Large intestine (tissue), 3 donors: ENCODE results near the gene TCEAL4. TPM values are rescaled to one million over a fixed set of nuclear protein-coding genes. Genes with fewer than 3 reads are reported as not detected.
A peak's percentile ranks its signal among the peaks of the same experiment; 100 is the strongest.

Experiments used
- DNase-seq, 2 donors: peaks; one replicate each; pipeline versions ENCODE4 v3.0.0 to v3.0.0-alpha.2; 2013
- H3K27ac ChIP-seq: one replicate; pipeline ENCODE4 v1.5.1; 2013; ENCODE audit warnings: low read length
- H3K27me3 ChIP-seq: 2 replicates; pipeline ENCODE4 v1.6.1; 2013; ENCODE audit warnings: low read length; ENCODE audit not compliant: control insufficient read depth, insufficient read depth
- H3K36me3 ChIP-seq: 2 replicates; pipeline ENCODE4 v1.6.1; 2013; ENCODE audit warnings: low read length; ENCODE audit not compliant: control insufficient read depth, insufficient read depth
- H3K4me1 ChIP-seq: one replicate; pipeline ENCODE4 v1.6.1; 2013; ENCODE audit warnings: low read length; ENCODE audit not compliant: control insufficient read depth, insufficient read depth
- H3K4me3 ChIP-seq: one replicate; pipeline ENCODE4 v1.5.1; 2013; ENCODE audit warnings: low read length
- H3K9me3 ChIP-seq: one replicate; pipeline ENCODE4 v1.6.1; 2013; ENCODE audit warnings: mild to moderate bottlenecking, low read depth, low read length, moderate library complexity; ENCODE audit not compliant: control insufficient read depth
- WGBS: methylation state at CpG from one replicate; pipeline ENCODE4 v1.1.5; 2013; ENCODE audit warnings: low lambda C conversion rate; ENCODE audit not compliant: insufficient coverage; 5-methylcytosine and 5-hydroxymethylcytosine counted together
- polyA plus RNA-seq: library from polyadenylated mRNA; unstranded; fragments of 120-200 nt; gene quantifications from one replicate; pipeline ENCODE4 v1.2.1, GENCODE V29; 2013

The TCEAL4 gene
- polyA plus RNA-seq, 1 donor: 102 TPM

GRCh38 chrX:103614999-103615398 is 29.7 kb downstream of the TCEAL4 start:
- no peak for DNase-seq
- WGBS: no CpG with 5 or more reads among the region's 1 CpG
- Histone ChIP-seq H3K36me3 (no peaks in the 10 kb centered on the region), H3K9me3 (no peaks in the 10 kb centered on the region), H3K4me3 (no peak overlapping the region), H3K4me1 (no peaks in the 10 kb centered on the region), H3K27me3 (no peaks in the 10 kb centered on the region), H3K27ac (no peak overlapping the region)

DNA sequence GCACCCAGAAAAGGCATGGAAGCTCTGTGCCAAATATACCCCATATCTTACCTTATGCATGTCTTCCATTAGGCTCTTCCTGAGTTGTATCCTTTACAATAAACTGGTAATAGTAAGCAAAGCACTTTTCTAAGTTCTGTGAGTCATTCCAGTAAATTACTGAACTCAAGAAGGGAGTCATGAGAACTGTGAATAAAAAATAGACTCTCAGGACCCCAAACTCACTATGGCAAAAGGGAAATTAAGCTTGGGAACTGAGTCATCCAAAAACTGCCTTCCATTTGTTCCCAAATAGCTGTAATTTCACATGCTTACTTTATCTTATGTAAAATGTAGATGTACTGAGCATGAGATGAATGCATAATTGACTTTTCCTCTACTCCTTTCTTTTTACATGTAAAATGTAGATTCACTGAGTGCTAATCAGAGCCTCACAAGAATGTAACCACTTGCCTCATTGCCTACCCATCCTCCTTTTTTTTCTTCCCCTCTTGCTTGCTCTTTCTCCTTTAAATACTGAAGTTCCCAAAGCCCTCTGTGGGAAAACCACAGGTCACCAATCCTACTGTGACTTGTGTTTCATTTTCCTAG is 30.6 kb downstream of the TCEAL4 start:
- Histone ChIP-seq H3K9me3 (no peaks in the 10 kb centered on the region), H3K36me3 (no peaks in the 10 kb centered on the region), H3K27ac (no peak overlapping the region), H3K4me3 (no peak overlapping the region), H3K27me3 (no peaks in the 10 kb centered on the region), H3K4me1 (no peaks in the 10 kb centered on the region)
- DNase-seq: no peak

- no CpG with 5 or more reads among the region's 1 CpG for WGBS
Observed at GRCh38 chrX:103616676-103617186, 31.4 kb downstream of the TCEAL4 start.

DNA sequence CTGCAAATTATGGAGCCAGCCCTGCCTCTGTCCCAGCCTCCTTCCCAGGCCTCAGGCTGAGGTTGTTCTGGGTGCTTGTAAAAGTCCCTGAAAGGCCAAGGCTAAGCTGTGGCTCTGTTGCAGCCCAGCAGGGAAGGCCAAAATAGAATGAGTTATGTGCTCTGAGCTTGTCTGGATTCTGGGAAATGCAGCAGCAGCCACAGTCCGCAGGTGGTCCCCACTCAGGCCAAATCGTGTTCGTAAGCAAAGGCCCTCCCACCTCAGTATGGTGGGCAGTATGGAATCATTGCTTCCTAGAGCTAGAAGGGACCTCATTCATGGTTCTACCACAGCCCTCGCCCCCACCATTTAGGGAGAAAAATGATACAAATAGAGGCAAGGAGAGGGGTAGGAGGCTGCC is 38.8 kb downstream of the TCEAL4 start:
- no CpG with 5 or more reads among the region's 4 CpGs for WGBS
- Histone ChIP-seq H3K4me1 (peaks cover 6% of the 10 kb centered on the region), H3K4me3 (no peak overlapping the region), H3K9me3 (no peaks in the 10 kb centered on the region), H3K36me3 (no peaks in the 10 kb centered on the region), H3K27ac (no peak overlapping the region), H3K27me3 (no peaks in the 10 kb centered on the region)
- DNase-seq: no peak

More at GRCh38 chrX:103616676-103617186, 31.4 kb downstream of the TCEAL4 start:
- H3K27ac ChIP-seq: no peak overlapping the region
- H3K36me3 ChIP-seq: no peaks in the 10 kb centered on the region
- no peak for DNase-seq
- no peaks in the 10 kb centered on the region for H3K4me1 ChIP-seq
- H3K4me3 ChIP-seq: no peak overlapping the region
- H3K9me3 ChIP-seq: no peaks in the 10 kb centered on the region
- no peaks in the 10 kb centered on the region for H3K27me3 ChIP-seq

DNA sequence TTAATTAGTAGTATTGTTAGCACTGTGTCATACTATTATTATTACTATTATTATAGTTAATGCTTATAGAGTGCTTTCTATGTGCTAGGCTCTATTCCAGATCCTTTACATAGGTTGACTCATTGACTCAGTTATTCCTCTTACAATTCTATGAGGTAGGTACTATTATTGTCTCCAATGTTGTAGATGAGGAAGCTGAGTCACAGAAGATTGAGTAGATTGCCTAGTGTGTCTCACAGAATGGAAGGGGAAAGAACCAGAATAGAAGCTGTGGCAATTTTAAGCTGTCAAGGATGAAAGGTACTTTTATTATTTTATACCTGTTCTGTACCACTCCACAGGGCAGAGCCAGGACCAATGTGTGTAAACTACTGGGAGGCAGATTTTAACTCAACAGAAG is 41.5 kb downstream of the TCEAL4 start:
- Histone ChIP-seq H3K4me3 (no peak overlapping the region), H3K27me3 (no peaks in the 10 kb centered on the region), H3K9me3 (no peaks in the 10 kb centered on the region), H3K4me1 (peaks cover 6% of the 10 kb centered on the region), H3K36me3 (no peaks in the 10 kb centered on the region), H3K27ac (no peak overlapping the region)
- DNase-seq: no peak

DNA sequence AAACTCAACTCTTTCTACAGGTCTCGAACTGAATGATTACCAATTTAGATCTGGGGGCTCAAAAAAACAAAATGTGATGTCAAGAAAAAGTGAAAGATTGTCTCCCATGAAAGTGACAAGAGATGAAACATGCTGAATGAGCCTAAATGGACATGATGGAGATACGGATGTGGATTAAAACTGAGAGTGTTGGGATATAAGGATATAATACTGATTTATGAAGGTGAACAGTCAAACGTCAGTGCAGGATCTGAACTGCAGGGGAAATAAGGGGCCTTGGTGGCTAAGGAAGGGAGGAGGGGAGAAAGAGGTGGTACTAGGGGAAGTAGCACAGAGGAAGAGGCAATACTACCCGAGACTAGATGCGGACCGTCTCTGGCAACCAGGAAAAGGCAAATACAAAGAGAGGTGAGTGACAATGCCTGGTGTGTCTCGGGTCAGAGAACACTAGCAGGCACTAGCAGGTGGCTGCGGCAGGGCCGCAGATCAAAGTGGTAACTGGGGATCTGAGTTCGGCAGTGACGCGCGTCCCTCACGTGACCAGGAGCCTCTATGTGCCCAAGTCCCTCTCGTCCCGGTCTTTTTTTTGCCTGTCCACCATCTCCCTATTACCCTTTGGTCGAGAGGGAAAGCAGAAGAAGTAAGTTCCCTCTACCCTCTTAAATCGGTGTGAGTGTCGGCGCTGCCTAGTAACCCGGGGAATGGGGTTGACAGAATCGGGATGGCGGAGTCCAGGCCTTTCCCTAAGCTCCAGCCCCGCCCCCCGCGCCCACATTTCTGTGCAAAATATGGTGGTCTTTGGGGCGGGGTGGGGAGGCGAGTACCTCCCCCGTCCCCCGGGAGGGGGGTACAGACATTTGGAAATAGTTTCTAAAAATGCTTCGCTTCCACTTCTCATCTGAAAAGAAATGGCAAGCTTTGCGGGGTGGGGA is 43.3 kb downstream of the TCEAL4 start, which contains the start of gene TCEAL1:
TCEAL1 (plus strand) TSS at position 590 of the 932 bp plus-strand sequence. CDS start 942 bp downstream, outside the sequence.
- Histone ChIP-seq H3K27ac (peak within 1 kb of the TSS; percentile 98), H3K4me1 (peaks cover 6% of the 10 kb centered on the region), H3K9me3 (no peaks in the 10 kb centered on the region), H3K36me3 (no peaks in the 10 kb centered on the region), H3K27me3 (no peaks in the 10 kb centered on the region), H3K4me3 (peak within 1 kb of the TSS; percentile 84)
- DNase-seq: peak; percentile 58 to 85
- WGBS: no CpG with 5 or more reads among the region's 32 CpGs

- peak; percentile 65 to 82 for DNase-seq
- H3K36me3 ChIP-seq: no peaks in the 10 kb centered on the region
- H3K27me3 ChIP-seq: no peaks in the 10 kb centered on the region
- no CpG with 5 or more reads among the region's 49 CpGs for WGBS
- peak overlapping the region; percentile 98 for H3K27ac ChIP-seq
- H3K4me1 ChIP-seq: peaks cover 6% of the 10 kb centered on the region
- peak overlapping the region; percentile 84 for H3K4me3 ChIP-seq
- no peaks in the 10 kb centered on the region for H3K9me3 ChIP-seq
Observed at GRCh38 chrX:103629318-103630170, 44.2 kb downstream of the TCEAL4 start.

GRCh38 chrX:103630171-103630511 is 44.8 kb downstream of the TCEAL4 start:
- Histone ChIP-seq H3K4me3 (peak overlapping the region; percentile 84), H3K27me3 (no peaks in the 10 kb centered on the region), H3K4me1 (peaks cover 5% of the 10 kb centered on the region), H3K9me3 (no peaks in the 10 kb centered on the region), H3K27ac (peak overlapping the region; percentile 98), H3K36me3 (no peaks in the 10 kb centered on the region)
- WGBS: no CpG with 5 or more reads among the region's 6 CpGs
- no peak for DNase-seq

DNA sequence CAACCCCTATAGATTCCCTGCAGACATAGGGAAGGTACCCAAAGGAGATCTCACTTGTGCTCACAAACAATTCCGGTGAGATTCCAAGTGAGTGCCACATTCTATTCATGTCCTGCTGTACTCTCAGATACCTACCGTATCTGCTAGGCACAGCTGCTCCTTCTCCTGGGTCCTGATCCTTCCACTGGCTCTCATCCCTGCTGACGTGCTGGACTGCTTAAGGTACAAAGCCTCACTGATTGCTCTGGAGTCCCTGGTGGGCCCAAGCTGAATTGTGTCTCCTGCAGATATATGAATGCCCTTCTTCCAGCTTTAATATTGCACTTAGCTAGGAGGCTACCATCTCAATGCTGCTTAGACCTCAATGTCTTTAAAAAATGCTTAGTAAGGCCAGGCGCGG is 45.8 kb downstream of the TCEAL4 start:
- Histone ChIP-seq H3K27me3 (no peaks in the 10 kb centered on the region), H3K4me3 (no peak overlapping the region), H3K27ac (no peak overlapping the region), H3K9me3 (no peaks in the 10 kb centered on the region), H3K4me1 (no peaks in the 10 kb centered on the region), H3K36me3 (no peaks in the 10 kb centered on the region)
- no CpG with 5 or more reads among the region's 5 CpGs for WGBS
- no peak for DNase-seq

DNA sequence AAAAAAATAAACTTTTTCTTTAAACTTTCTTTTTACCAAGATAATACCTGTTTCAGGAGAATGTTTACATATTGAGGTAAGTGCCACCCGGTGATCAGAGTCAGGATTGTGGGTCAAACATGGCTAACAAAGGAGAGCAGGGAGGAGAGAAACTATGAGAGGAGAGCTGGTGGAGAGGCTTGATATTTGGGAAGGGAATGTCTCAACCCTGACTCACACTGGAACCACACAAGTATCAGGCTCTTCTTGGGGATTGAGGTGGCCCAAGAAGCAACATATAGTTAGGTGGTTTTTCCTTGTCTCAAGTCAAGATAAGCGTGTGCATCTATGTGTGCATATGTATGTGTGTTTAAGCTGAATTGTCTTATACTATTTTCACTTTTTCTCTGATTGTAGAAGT is 50.1 kb downstream of the TCEAL4 start:
- Histone ChIP-seq H3K4me3 (no peak overlapping the region), H3K4me1 (no peaks in the 10 kb centered on the region), H3K27me3 (no peaks in the 10 kb centered on the region), H3K9me3 (no peaks in the 10 kb centered on the region), H3K27ac (no peak overlapping the region), H3K36me3 (no peaks in the 10 kb centered on the region)
- no peak for DNase-seq
- no CpG with 5 or more reads among the region's 2 CpGs for WGBS
